Brain microvascular endothelial cell (primary cell): ENCODE results near the gene PRKAR1B.

Experiments
- DNase-seq: peaks from one replicate; pipeline ENCODE4 v3.0.0-alpha.2; 2020
- H3K27ac ChIP-seq: fragments of 250-450 bp; sonication (Bioruptor Pico); 2 replicates; pipeline ENCODE4 v1.5.1; 2020; ENCODE audit warnings: mild to moderate bottlenecking, moderate library complexity
- H3K27me3 ChIP-seq: fragments of 250-450 bp; sonication (Bioruptor Pico); replicated peaks from 2 replicates; pipeline ENCODE4 v1.5.1; 2020; ENCODE audit warnings: mild to moderate bottlenecking
- H3K36me3 ChIP-seq: fragments of 250-450 bp; sonication (Bioruptor Pico); replicated peaks from 2 replicates; pipeline ENCODE4 v1.5.1; 2020; ENCODE audit warnings: mild to moderate bottlenecking
- H3K4me3 ChIP-seq: 2 replicates; pipeline ENCODE4 v1.5.1; 2011; ENCODE audit warnings: low read depth, mild to moderate bottlenecking, control low read depth, low read length, moderate library complexity
- in situ Hi-C: cut with HindIII; loops from 2 replicates; pipeline ENCODE4 v1.10.0; 2017; ENCODE audit warnings: low sequenced_read_pairs, low pct_ligation_motif_present
- TF ChIP-seq, protein P1 (sequence below): IDR thresholded peaks from 2 replicates; pipeline ENCODE4 v1.5.1; 2011; ENCODE audit warnings: low read depth, mild to moderate bottlenecking, moderate library complexity, low read length, control low read depth, inconsistent platforms; ENCODE audit errors: missing control alignments

PRKAR1B gene

GRCh38 chr7:544338-545221 lies 182.5 kb downstream of the PRKAR1B start:
- no peak for DNase-seq
- Histone ChIP-seq H3K4me3 (no peak overlapping the region), H3K36me3 (no peaks in the 10 kb centered on the region), H3K27me3 (no peaks in the 10 kb centered on the region), H3K27ac (no peak overlapping the region)
- TF ChIP-seq, protein P1, sequence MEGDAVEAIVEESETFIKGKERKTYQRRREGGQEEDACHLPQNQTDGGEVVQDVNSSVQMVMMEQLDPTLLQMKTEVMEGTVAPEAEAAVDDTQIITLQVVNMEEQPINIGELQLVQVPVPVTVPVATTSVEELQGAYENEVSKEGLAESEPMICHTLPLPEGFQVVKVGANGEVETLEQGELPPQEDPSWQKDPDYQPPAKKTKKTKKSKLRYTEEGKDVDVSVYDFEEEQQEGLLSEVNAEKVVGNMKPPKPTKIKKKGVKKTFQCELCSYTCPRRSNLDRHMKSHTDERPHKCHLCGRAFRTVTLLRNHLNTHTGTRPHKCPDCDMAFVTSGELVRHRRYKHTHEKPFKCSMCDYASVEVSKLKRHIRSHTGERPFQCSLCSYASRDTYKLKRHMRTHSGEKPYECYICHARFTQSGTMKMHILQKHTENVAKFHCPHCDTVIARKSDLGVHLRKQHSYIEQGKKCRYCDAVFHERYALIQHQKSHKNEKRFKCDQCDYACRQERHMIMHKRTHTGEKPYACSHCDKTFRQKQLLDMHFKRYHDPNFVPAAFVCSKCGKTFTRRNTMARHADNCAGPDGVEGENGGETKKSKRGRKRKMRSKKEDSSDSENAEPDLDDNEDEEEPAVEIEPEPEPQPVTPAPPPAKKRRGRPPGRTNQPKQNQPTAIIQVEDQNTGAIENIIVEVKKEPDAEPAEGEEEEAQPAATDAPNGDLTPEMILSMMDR, result no peak
- in situ Hi-C loops, result no loop called here

- Histone ChIP-seq H3K4me3 (no peak overlapping the region), H3K27me3 (no peaks in the 10 kb centered on the region), H3K36me3 (no peaks in the 10 kb centered on the region), H3K27ac (peak overlapping the region; percentile 91)
- TF ChIP-seq, protein P1, result no peak
- in situ Hi-C loops, result no loop called here
- no peak for DNase-seq
Observed at GRCh38 chr7:543501-544337, 183.4 kb downstream of the PRKAR1B start.

- no peak overlapping the region for H3K4me3 ChIP-seq
- TF ChIP-seq, protein P1, result no peak
- no peaks in the 10 kb centered on the region for H3K27me3 ChIP-seq
- DNase-seq, result peak; percentile 82
- H3K36me3 ChIP-seq, result no peaks in the 10 kb centered on the region
- in situ Hi-C loops, result no loop called here
- H3K27ac ChIP-seq, result peak overlapping the region; percentile 91
Observed at GRCh38 chr7:542713-543500, 184.2 kb downstream of the PRKAR1B start.

GRCh38 chr7:542131-542712 lies 184.9 kb downstream of the PRKAR1B start:
- H3K4me3 ChIP-seq, result no peak overlapping the region
- DNase-seq, result no peak
- H3K27ac ChIP-seq, result peak overlapping the region; percentile 91
- H3K27me3 ChIP-seq, result no peaks in the 10 kb centered on the region
- TF ChIP-seq, protein P1, result no peak
- H3K36me3 ChIP-seq, result no peaks in the 10 kb centered on the region
- in situ Hi-C loops, result no loop called here

DNA sequence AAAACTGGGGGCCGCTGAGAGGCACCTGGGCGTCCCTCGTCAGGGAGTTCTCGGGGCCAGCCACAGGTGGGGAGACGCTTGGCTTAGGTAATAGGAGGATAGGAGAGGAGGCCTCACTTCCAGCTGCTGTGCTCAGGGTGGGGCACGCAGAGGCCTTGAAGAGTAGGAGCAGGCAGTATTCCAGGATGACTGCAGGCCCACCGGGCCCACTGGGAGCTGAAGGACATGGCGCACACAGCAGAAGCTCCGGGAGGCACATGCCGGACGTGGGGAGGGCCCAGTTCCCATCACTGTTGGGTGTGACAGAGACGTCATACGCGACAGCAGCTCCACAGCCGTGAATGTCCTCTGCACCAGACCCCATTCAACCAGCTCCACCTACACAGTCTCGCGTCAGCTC lies 185.4 kb downstream of the PRKAR1B start:
- no peaks in the 10 kb centered on the region for H3K27me3 ChIP-seq
- TF ChIP-seq, protein P1, result no peak
- H3K36me3 ChIP-seq, result no peaks in the 10 kb centered on the region
- no peak overlapping the region for H3K27ac ChIP-seq
- no peak for DNase-seq
- in situ Hi-C loops, result no loop called here
- no peak overlapping the region for H3K4me3 ChIP-seq
